ENCODE data around the gene PLOD3. TPM values are rescaled to one million over a fixed set of nuclear protein-coding genes. Genes with fewer than 3 reads are reported as not detected.
A peak's percentile ranks its signal among the peaks of the same experiment; 100 is the strongest.

Gene PLOD3
- total and polyA plus RNA-seq, 9 of the 15 experiments (the other 6 are each of a cell fraction or from before 2014, with no cell fraction given), result 2.8 to 101 (median 30.9) TPM

- no peaks in the 10 kb centered on the region for H4K20me1 ChIP-seq (replicated peaks; ENCODE audit: control insufficient read depth, insufficient read depth, low read length)
- H3K9me3 ChIP-seq (replicated peaks; ENCODE audit: control insufficient read depth, insufficient read depth, low read depth, low read length), result no peaks in the 10 kb centered on the region
- H3K4me2 ChIP-seq (ENCODE audit: insufficient read depth, low read length), result no peak overlapping the region
- ChIA-PET CTCF (ENCODE audit: low intra/inter-chr PET ratio) (no interaction called here), POLR2A (interaction anchor here (0.6 to 1.2 kb wide), 2 partner anchors 9 to 12 kb away, joined by 3 read pairs; no protein-coding TSS in a partner anchor)
- intact Hi-C loops (cut with micrococcal nuclease), result no loop called here
- no peaks in the 10 kb centered on the region for H3K27me3 ChIP-seq (ENCODE audit: control insufficient read depth in 2 of 2, insufficient read depth in 2 of 2, low read length in 2 of 2)
- ATAC-seq (no peak), FAIRE-seq (no peak), DNase-seq (ENCODE audit: extremely low read depth in 1 of 4, low spot score in 3 of 4) (no peak)
- peaks cover 12% of the 10 kb centered on the region; the same call in 2 of the 3 replicates for H3K36me3 ChIP-seq (ENCODE audit: control insufficient read depth, insufficient read depth, low read length)
- BruUV-seq (replicated peaks), result no TSS peak
- H3K4me3 ChIP-seq, result no peak overlapping the region
- no peaks in the 10 kb centered on the region for H3K79me2 ChIP-seq (ENCODE audit: control insufficient read depth, insufficient read depth, low read length)
- no peak overlapping the region for H3K27ac ChIP-seq (ENCODE audit: extremely low read depth, low read depth, low read length)
- 77% methylated on average over 7 of the region's 7 CpGs for WGBS (ENCODE audit: insufficient coverage, low coverage, missing lambda C conversion rate)
- TF ChIP-seq CBX2 (IDR thresholded peaks at IDR 0.05; ENCODE audit: insufficient read depth, low read length, poor library complexity, severe bottlenecking), result no peak
- H3K4me1 ChIP-seq (replicated peaks in 1 of 2; ENCODE audit: control insufficient read depth in 2 of 2, insufficient read depth in 2 of 2, low read length in 2 of 2), result peaks cover 19 to 46% of the 10 kb centered on the region in 2 experiments; a peak in 4 of 5 replicates
- in situ Hi-C loops (cut with MboI), result no loop called here
- H2AFZ ChIP-seq (ENCODE audit: low read depth, low read length), result no peak overlapping the region
- H3K9me1 ChIP-seq (ENCODE audit: control insufficient read depth, insufficient read depth, low read length), result no peaks in the 10 kb centered on the region
- peak overlapping the region in 1 of 2 experiments; percentile 38; a peak in 2 of 4 replicates for H3K9ac ChIP-seq (ENCODE audit: insufficient read depth in 1 of 2, low read depth in 2 of 2, low read length in 2 of 2)
These were observed 14.3 kb upstream of the PLOD3 start for GRCh38 chr7:101231644-101232043.

GRCh38 chr7:101226721-101227120, 9.3 kb upstream of the PLOD3 start:
- Histone ChIP-seq H3K9me3 (replicated peaks; ENCODE audit: control insufficient read depth, insufficient read depth, low read depth, low read length) (no peaks in the 10 kb centered on the region), H3K27me3 (ENCODE audit: control insufficient read depth in 2 of 2, insufficient read depth in 2 of 2, low read length in 2 of 2) (no peaks in the 10 kb centered on the region), H4K20me1 (replicated peaks; ENCODE audit: control insufficient read depth, insufficient read depth, low read length) (no peaks in the 10 kb centered on the region), H3K4me2 (ENCODE audit: insufficient read depth, low read length) (no peak overlapping the region), H3K9me1 (ENCODE audit: control insufficient read depth, insufficient read depth, low read length) (peaks cover 6% of the 10 kb centered on the region), H3K4me3 (no peak overlapping the region), H3K79me2 (ENCODE audit: control insufficient read depth, insufficient read depth, low read length) (peaks cover 1% of the 10 kb centered on the region; the same call in 1 of the 3 replicates), H2AFZ (ENCODE audit: low read depth, low read length) (no peak overlapping the region), H3K9ac (ENCODE audit: insufficient read depth in 1 of 2, low read depth in 2 of 2, low read length in 2 of 2) (no peak overlapping the region), H3K4me1 (replicated peaks in 1 of 2; ENCODE audit: control insufficient read depth in 2 of 2, insufficient read depth in 2 of 2, low read length in 2 of 2) (peaks cover 3 to 16% of the 10 kb centered on the region in 2 experiments; a peak in 4 of 5 replicates), H3K36me3 (ENCODE audit: control insufficient read depth, insufficient read depth, low read length) (peaks cover 45% of the 10 kb centered on the region; the same call in 2 of the 3 replicates), H3K27ac (ENCODE audit: extremely low read depth, low read depth, low read length) (no peak overlapping the region)
- intact Hi-C loops (cut with micrococcal nuclease) (no loop called here), in situ Hi-C loops (cut with MboI) (no loop called here)
- 93% methylated on average over 9 of the region's 9 CpGs for WGBS (ENCODE audit: insufficient coverage, low coverage, missing lambda C conversion rate)
- FAIRE-seq, result no peak
- CTCF ChIA-PET (ENCODE audit: low intra/inter-chr PET ratio), result no interaction called here
- no peak for ATAC-seq
- BruUV-seq (replicated peaks), result no TSS peak
- no peak for DNase-seq (ENCODE audit: extremely low read depth in 1 of 4, low spot score in 3 of 4)
- POLR2A ChIA-PET, result interaction anchor here (4.8 kb wide), 1 partner anchor 9 kb away, joined by 19 read pairs; the partner anchor contains the start of genes PLOD3 and ZNHIT1
- TF ChIP-seq TCF7L2 (IDR thresholded peaks at IDR 0.05; ENCODE audit: low read depth, low read length), result no peak
- no peak for TF ChIP-seq ZBED1 (IDR thresholded peaks at IDR 0.05)
- no peak for TF ChIP-seq ETS1 (conservative IDR thresholded peaks at IDR 0.05; ENCODE audit: control insufficient read depth, low read depth, low read length)
- no peak for TF ChIP-seq PHF8 (IDR thresholded peaks at IDR 0.05; ENCODE audit: borderline replicate concordance, low read length)
- peak; percentile 30; the same call in 1 of the 2 replicates for TF ChIP-seq MAFG (tag; conservative IDR thresholded peaks at IDR 0.05)
- TF ChIP-seq ERF (CRISPR knock-in tag; IDR thresholded peaks at IDR 0.05), result no peak
- no peak for TF ChIP-seq ZNF24 (IDR thresholded peaks at IDR 0.05)
- TF ChIP-seq NFE2 (IDR thresholded peaks at IDR 0.05; ENCODE audit: low read depth), result no peak
- no peak for TF ChIP-seq CEBPG (CRISPR knock-in tag; IDR thresholded peaks at IDR 0.05)
- no peak for TF ChIP-seq CEBPG (tag; conservative IDR thresholded peaks at IDR 0.05 in 1 of 2, IDR thresholded peaks at IDR 0.05 in 1 of 2)
- peak; percentile 60 for TF ChIP-seq ZNF316 (IDR thresholded peaks at IDR 0.05)
- no peak for TF ChIP-seq ZFP36 (IDR thresholded peaks at IDR 0.05; ENCODE audit: low read depth, low read length, partially characterized antibody)
- TF ChIP-seq MAFF (IDR thresholded peaks at IDR 0.05; ENCODE audit: low read length), result 0 out of 2 replicates have a peak, but pooled peaks have one; percentile 21
- TF ChIP-seq ATF6 (CRISPR knock-in tag; IDR thresholded peaks at IDR 0.05), result no peak

All from K562 (cell line).